ENCODE data around the gene MEOX2. TPM values are rescaled to one million over a fixed set of nuclear protein-coding genes. Genes with fewer than 3 reads are reported as not detected.

MEOX2 gene
- total and polyA plus RNA-seq, 10 of the 15 experiments (the other 5 are each of a cell fraction or from before 2014, with no cell fraction given): not detected

DNA sequence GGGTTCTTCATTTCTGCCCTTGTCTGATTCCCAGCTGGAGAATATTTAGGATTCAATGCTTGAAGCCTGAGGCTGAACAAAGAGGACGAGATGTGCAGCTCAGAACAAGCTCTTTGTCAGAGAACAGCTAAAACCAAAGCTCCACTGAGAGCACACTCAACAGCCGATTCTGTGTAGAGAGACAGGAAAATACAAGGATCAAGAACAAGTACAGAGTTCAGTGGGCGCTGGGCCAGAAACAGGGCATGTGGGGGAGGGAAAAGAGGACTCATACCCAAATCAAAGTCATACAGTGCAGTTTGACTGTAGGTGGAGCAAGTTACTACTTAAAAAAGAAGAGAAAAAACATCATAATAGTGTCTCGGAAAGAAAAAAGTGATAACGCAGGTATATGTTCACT is 124.6 kb downstream of the MEOX2 start, which contains the start of gene AGMO:
TSS of gene AGMO (minus strand) at position 181 of the 400 bp plus-strand sequence.
- POLR2A ChIA-PET: interaction anchor here (1.1 to 1.5 kb wide), 4 partner anchors 18 to 157 kb away, joined by 3 to 4 read pairs (median 4); no protein-coding TSS in a partner anchor
- Histone ChIP-seq H3K27me3 (replicated peaks in 1 of 2; ENCODE audit: control insufficient read depth in 2 of 2, insufficient read depth in 2 of 2, low read length in 1 of 2) (no peaks in the 10 kb centered on the region), H3K4me3 (no peak within 1 kb of the TSS), H3K4me1 (ENCODE audit: control insufficient read depth, insufficient read depth, low read length) (no peaks in the 10 kb centered on the region), H3K27ac (ENCODE audit: control insufficient read depth, insufficient read depth) (no peak within 1 kb of the TSS), H3K36me3 (ENCODE audit: control insufficient read depth in 2 of 2, insufficient read depth in 2 of 2, low read length in 1 of 2) (no peaks in the 10 kb centered on the region), H4K20me1 (ENCODE audit: control insufficient read depth, insufficient read depth) (no peaks in the 10 kb centered on the region), H3K79me2 (ENCODE audit: control insufficient read depth, insufficient read depth, low read length) (no peaks in the 10 kb centered on the region), H3K4me2 (ENCODE audit: control insufficient read depth, insufficient read depth) (no peak within 1 kb of the TSS), H3K9me3 (replicated peaks; ENCODE audit: control insufficient read depth, insufficient read depth, low read length) (no peaks in the 10 kb centered on the region), H3K9ac (ENCODE audit: control insufficient read depth, insufficient read depth, low read length) (no peak within 1 kb of the TSS), H2AFZ (ENCODE audit: control insufficient read depth, low read depth, low read length) (no peak within 1 kb of the TSS)
- no TSS peak for BruUV-seq (replicated peaks)
- CTCF ChIA-PET: interaction anchor here (0.7 to 5.0 kb wide), 17 partner anchors 14 to 329 kb away, joined by 3 to 55 read pairs (median 4); no protein-coding TSS in a partner anchor
- no peak for TF ChIP-seq YBX1 (IDR thresholded peaks at IDR 0.05)
- no peak for TF ChIP-seq WRNIP1 (IDR thresholded peaks at IDR 0.05; ENCODE audit: borderline replicate concordance, low read depth, low read length)
- TF ChIP-seq NRF1 (conservative IDR thresholded peaks at IDR 0.05; ENCODE audit: low read depth, low read length): no peak
- TF ChIP-seq, protein P1, sequence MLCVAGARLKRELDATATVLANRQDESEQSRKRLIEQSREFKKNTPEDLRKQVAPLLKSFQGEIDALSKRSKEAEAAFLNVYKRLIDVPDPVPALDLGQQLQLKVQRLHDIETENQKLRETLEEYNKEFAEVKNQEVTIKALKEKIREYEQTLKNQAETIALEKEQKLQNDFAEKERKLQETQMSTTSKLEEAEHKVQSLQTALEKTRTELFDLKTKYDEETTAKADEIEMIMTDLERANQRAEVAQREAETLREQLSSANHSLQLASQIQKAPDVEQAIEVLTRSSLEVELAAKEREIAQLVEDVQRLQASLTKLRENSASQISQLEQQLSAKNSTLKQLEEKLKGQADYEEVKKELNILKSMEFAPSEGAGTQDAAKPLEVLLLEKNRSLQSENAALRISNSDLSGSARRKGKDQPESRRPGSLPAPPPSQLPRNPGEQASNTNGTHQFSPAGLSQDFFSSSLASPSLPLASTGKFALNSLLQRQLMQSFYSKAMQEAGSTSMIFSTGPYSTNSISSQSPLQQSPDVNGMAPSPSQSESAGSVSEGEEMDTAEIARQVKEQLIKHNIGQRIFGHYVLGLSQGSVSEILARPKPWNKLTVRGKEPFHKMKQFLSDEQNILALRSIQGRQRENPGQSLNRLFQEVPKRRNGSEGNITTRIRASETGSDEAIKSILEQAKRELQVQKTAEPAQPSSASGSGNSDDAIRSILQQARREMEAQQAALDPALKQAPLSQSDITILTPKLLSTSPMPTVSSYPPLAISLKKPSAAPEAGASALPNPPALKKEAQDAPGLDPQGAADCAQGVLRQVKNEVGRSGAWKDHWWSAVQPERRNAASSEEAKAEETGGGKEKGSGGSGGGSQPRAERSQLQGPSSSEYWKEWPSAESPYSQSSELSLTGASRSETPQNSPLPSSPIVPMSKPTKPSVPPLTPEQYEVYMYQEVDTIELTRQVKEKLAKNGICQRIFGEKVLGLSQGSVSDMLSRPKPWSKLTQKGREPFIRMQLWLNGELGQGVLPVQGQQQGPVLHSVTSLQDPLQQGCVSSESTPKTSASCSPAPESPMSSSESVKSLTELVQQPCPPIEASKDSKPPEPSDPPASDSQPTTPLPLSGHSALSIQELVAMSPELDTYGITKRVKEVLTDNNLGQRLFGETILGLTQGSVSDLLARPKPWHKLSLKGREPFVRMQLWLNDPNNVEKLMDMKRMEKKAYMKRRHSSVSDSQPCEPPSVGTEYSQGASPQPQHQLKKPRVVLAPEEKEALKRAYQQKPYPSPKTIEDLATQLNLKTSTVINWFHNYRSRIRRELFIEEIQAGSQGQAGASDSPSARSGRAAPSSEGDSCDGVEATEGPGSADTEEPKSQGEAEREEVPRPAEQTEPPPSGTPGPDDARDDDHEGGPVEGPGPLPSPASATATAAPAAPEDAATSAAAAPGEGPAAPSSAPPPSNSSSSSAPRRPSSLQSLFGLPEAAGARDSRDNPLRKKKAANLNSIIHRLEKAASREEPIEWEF (IDR thresholded peaks at IDR 0.05; ENCODE audit: insufficient replicate concordance, low read depth, low read length): no peak
- TF ChIP-seq ETV6 (conservative IDR thresholded peaks at IDR 0.05 in 1 of 2, IDR thresholded peaks at IDR 0.05 in 1 of 2; ENCODE audit: borderline replicate concordance in 1 of 2, low read depth in 1 of 2): no peak
- TF ChIP-seq TCF7 (IDR thresholded peaks at IDR 0.05; ENCODE audit: borderline replicate concordance): no peak
- no peak for TF ChIP-seq BHLHE40 (IDR thresholded peaks at IDR 0.05; ENCODE audit: borderline replicate concordance in 1 of 2, low read depth in 2 of 2, low read length in 1 of 2)
- no peak for TF ChIP-seq TAF1 (IDR thresholded peaks at IDR 0.05; ENCODE audit: borderline replicate concordance, low read depth, low read length)
- TF ChIP-seq MTA2 (IDR thresholded peaks at IDR 0.05; ENCODE audit: low read depth): no peak
- SMC1A ChIA-PET (ENCODE audit: uncharacterized antibody, unreplicated experiment): interaction anchor here (0.8 to 4.0 kb wide), 21 partner anchors 8 to 844 kb away, joined by 3 to 32 read pairs (median 4); no protein-coding TSS in a partner anchor
- FAIRE-seq (no peak), DNase-seq (ENCODE audit: low read depth, low spot score) (no peak), ATAC-seq (peak; percentile 37)
- in situ Hi-C loops (cut with MboI): no loop called here
- intact Hi-C loops (cut with micrococcal nuclease; ENCODE audit: unreplicated experiment): no loop called here
- RAD21 ChIA-PET (ENCODE audit: unreplicated experiment): interaction anchor here (0.6 to 4.0 kb wide), 16 partner anchors 19 to 849 kb away, joined by 3 to 37 read pairs (median 3); no protein-coding TSS in a partner anchor
- WGBS (ENCODE audit: insufficient coverage, insufficient replicate concordance, low lambda C conversion rate, missing lambda C conversion rate): 52% methylated on average over 5 of the region's 5 CpGs

Other genes with a start within 250 kb of the MEOX2 start
- not detected in 2 replicates for gene AGMO, start 124.7 kb downstream of the MEOX2 start, total RNA-seq (2014; rRNA removed)
- not detected in 2 replicates for gene AGMO, start 124.7 kb downstream of the MEOX2 start, total RNA-seq (2014; rRNA removed; fragmentation: Illumina TruSeq; extraction: Trizol)
- not detected in 2 replicates for gene AGMO, start 124.7 kb downstream of the MEOX2 start, total RNA-seq (2021)
- 0.11 and 0.17 TPM in 2 replicates for gene AGMO, start 124.7 kb downstream of the MEOX2 start, polyA plus RNA-seq (2011; rRNA removed)
- gene AGMO, start 124.7 kb downstream of the MEOX2 start, polyA plus RNA-seq (2014; fragmentation: Illumina TruSeq; extraction: Trizol): not detected in 2 replicates
- under 1 TPM in 1 of 2 experiments, not detected in 1; 0.29 TPM for gene AGMO, start 124.7 kb downstream of the MEOX2 start, polyA plus RNA-seq (2014; fragmentation: Nextera tagmentation; extraction: Ambion mirVana)
- gene AGMO, start 124.7 kb downstream of the MEOX2 start, polyA plus RNA-seq (2014; rRNA removed): not detected in 2 replicates
- gene AGMO, start 124.7 kb downstream of the MEOX2 start, polyA plus RNA-seq (2016; fragmentation: Nextera tagmentation; extraction: Ambion mirVana): not detected

Data from GM12878 (cell line).